K562 (cell line): ENCODE measurements around the gene CCNQ. TPM values are rescaled to one million over a fixed set of nuclear protein-coding genes. Genes with fewer than 3 reads are reported as not detected.
A peak's percentile ranks its signal among the peaks of the same experiment; 100 is the strongest.

Experiments
- ARID2 ChIP-seq: fragments of 450-650 bp; IDR thresholded peaks from 2 replicates; pipeline ENCODE4 v1.6.1; 2017; ENCODE audit warnings: antibody characterized with exemption, mild to moderate bottlenecking
- ATF7 ChIP-seq: fragments of 450-650 bp; IDR thresholded peaks from 2 replicates; pipeline ENCODE4 v1.7.1; 2014; ENCODE audit warnings: mild to moderate bottlenecking, moderate library complexity
- CBFB ChIP-seq: sonication (generic); formaldehyde crosslinking; IDR thresholded peaks from 2 replicates; pipeline ENCODE4 v1.4.0; 2020; ENCODE audit warnings: mild to moderate bottlenecking, missing genetic modification reagents
- CREM ChIP-seq: IDR thresholded peaks from 2 replicates; pipeline ENCODE4 v1.6.1; 2014; ENCODE audit warnings: antibody characterized with exemption, low read depth
- ELF1 ChIP-seq: fragments of 200-800 bp; sonication (Bioruptor generic); IDR thresholded peaks from 2 replicates; pipeline ENCODE4 v1.6.1; 2016; ENCODE audit warnings: missing genetic modification characterization, missing compliant biosample characterization
- GABPB1 ChIP-seq: sonication (generic); formaldehyde crosslinking; IDR thresholded peaks from 2 replicates; pipeline ENCODE4 v1.8.0; 2022; ENCODE audit warnings: mild to moderate bottlenecking, missing genetic modification reagents
- HDAC6 ChIP-seq: IDR thresholded peaks from 2 replicates; pipeline ENCODE4 v1.6.1; 2012; ENCODE audit warnings: low read depth, mild to moderate bottlenecking, control low read depth, inconsistent platforms, low read length, moderate library complexity
- RFX7 ChIP-seq: fragments of 250-450 bp; sonication (Bioruptor Pico); IDR thresholded peaks from 2 replicates; pipeline ENCODE4 v1.5.1; 2021; ENCODE audit warnings: mild to moderate bottlenecking
- TRIM24 ChIP-seq, 2 experiments: fragments of 450-650 bp; IDR thresholded peaks; 2 replicates each; pipeline ENCODE4 v1.6.1; 2016
- XRCC5 ChIP-seq: fragments of 200-400 bp; formaldehyde crosslinking; IDR thresholded peaks from 2 replicates; pipeline ENCODE4 v1.6.1; 2017; ENCODE audit warnings: low read depth, mild to moderate bottlenecking, low read length
- YY1 ChIP-seq, 3 experiments: IDR thresholded peaks; 2 replicates each; pipeline ENCODE4 v1.6.1; 2011; ENCODE audit warnings: low read length in 2 of 3, mild to moderate bottlenecking in 2 of 3, moderate library complexity in 2 of 3, borderline replicate concordance in 1 of 3, control low read depth in 1 of 3, low read depth in 1 of 3; ENCODE audit not compliant: insufficient read depth in 3 of 3, insufficient replicate concordance in 2 of 3, control insufficient read depth in 1 of 3, insufficient read length in 1 of 3; ENCODE audit errors: extremely low read depth in 1 of 3
- polyA plus RNA-seq, 8 experiments: library from polyadenylated mRNA; depleted of rRNA in 4 of 8; stranded (reverse) in 5 of 8; unstranded in 3 of 8; fragments of >200 nt; fragmentation: Nextera tagmentation in 2 of 8; fragmentation: Illumina TruSeq in 1 of 8; extraction: Ambion mirVana in 2 of 8; extraction: Trizol in 1 of 8; gene quantifications; 2 replicates each; pipeline versions ENCODE4 v1.2.1 to v1.2.3, GENCODE V29; 2011 to 2014; ENCODE audit warnings: inconsistent platforms in 1 of 8, missing spikeins in 1 of 8
- total RNA-seq, 7 experiments: library from RNA; depleted of rRNA in 6 of 7; stranded (reverse); fragments of >200 nt in 6 of 7; fragmentation: Illumina TruSeq in 2 of 7; extraction: Trizol in 2 of 7; gene quantifications; 2 replicates each; pipeline versions ENCODE4 v1.2.1 to v1.2.3, GENCODE V29; 2011 to 2021; ENCODE audit warnings: low replicate concordance in 1 of 7
- TF ChIP-seq, protein P1 (sequence below), 3 experiments: IDR thresholded peaks in 2 of 3; conservative IDR thresholded peaks in 1 of 3; 2 replicates each; pipeline ENCODE4 v1.5.1; 2011 to 2012; ENCODE audit warnings: low read length in 3 of 3, mild to moderate bottlenecking in 3 of 3, control low read depth in 2 of 3, improper control_type of control experiment in 1 of 3, inconsistent platforms in 1 of 3, low read depth in 1 of 3, mixed read lengths in 1 of 3, moderate library complexity in 1 of 3; ENCODE audit not compliant: insufficient read depth in 2 of 3
- TF ChIP-seq, protein P2 (sequence below): fragments of 200-800 bp; sonication (Bioruptor generic); IDR thresholded peaks from 2 replicates; pipeline ENCODE4 v1.6.1; 2017; ENCODE audit warnings: missing genetic modification characterization, missing compliant biosample characterization

Gene CCNQ
- total and polyA plus RNA-seq, 9 of the 15 experiments (the other 6 are each of a cell fraction or from before 2014, with no cell fraction given) = 0.92 to 53.8 (median 25.3) TPM

DNA sequence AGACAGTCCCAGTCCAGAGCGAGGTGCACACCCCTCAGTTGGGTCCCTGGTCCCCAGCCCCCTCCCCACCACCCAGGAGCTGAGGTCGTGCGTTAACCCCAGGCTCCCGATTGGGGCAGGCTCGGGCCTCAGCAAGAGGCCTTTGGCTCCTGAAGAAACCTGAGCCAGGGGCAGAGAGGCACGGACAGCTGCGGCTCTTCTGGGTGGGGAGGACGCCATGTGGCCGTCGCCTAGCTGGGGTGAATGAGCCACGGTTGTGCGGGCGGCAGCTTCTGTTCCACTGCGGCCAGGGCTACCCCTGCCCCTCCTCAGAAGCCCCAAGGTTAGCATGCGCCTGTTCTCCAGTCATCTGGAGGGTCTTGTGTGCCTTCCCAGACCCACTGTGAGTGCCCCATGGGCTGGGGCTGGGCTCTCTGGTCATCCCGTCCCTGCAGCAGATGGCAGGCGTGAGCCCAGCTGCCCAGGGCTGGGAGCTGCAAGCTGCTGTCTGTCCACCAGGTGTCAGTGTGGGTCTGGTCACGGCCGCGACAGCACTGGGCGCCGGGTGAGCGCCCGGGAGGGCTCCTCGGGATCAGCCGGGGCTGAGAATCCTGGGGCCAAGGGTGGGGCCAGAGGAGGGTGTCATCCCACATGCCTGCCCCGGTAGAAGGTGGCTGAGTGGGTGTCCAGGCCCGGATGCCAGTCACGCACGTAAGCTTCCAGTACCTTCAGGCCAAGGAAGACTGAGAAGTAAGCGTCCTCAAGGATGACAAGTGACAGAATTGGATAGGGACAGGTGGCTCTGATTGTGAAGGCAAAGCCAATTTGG lies 59.6 kb downstream of the CCNQ start (continued):
- TF ChIP-seq, protein P1, sequence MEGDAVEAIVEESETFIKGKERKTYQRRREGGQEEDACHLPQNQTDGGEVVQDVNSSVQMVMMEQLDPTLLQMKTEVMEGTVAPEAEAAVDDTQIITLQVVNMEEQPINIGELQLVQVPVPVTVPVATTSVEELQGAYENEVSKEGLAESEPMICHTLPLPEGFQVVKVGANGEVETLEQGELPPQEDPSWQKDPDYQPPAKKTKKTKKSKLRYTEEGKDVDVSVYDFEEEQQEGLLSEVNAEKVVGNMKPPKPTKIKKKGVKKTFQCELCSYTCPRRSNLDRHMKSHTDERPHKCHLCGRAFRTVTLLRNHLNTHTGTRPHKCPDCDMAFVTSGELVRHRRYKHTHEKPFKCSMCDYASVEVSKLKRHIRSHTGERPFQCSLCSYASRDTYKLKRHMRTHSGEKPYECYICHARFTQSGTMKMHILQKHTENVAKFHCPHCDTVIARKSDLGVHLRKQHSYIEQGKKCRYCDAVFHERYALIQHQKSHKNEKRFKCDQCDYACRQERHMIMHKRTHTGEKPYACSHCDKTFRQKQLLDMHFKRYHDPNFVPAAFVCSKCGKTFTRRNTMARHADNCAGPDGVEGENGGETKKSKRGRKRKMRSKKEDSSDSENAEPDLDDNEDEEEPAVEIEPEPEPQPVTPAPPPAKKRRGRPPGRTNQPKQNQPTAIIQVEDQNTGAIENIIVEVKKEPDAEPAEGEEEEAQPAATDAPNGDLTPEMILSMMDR (IDR thresholded peaks at IDR 0.05 in 2 of 3, conservative IDR thresholded peaks at IDR 0.05 in 1 of 3; ENCODE audit: insufficient read depth in 2 of 3, low read depth in 1 of 3, low read length in 3 of 3) = peak; percentile 94 to 99 (median 99)
- TF ChIP-seq HDAC6 (no peak), TRIM24 (IDR thresholded peaks at IDR 0.05) (no peak), ATF7 (0 out of 2 replicates have a peak, but pooled peaks have one; percentile 27), CREM (0 out of 2 replicates have a peak, but pooled peaks have one; percentile 45), ELF1 (tag) (no peak), RFX7 (CRISPR knock-in tag) (no peak), ARID2 (peak; percentile 48; the same call in 1 of the 2 replicates), GABPB1 (CRISPR knock-in tag) (0 out of 2 replicates have a peak, but pooled peaks have one; percentile 43), CBFB (CRISPR knock-in tag) (0 out of 2 replicates have a peak, but pooled peaks have one; percentile 17), YY1 (IDR thresholded peaks at IDR 0.05; ENCODE audit: borderline replicate concordance in 1 of 3, control insufficient read depth in 1 of 3, extremely low read depth in 1 of 3, insufficient read depth in 3 of 3, insufficient read length in 1 of 3, insufficient replicate concordance in 2 of 3, low read depth in 1 of 3, low read length in 2 of 3) (peak in 1 of 3 experiments; percentile 35), XRCC5 (peak; percentile 30; the same call in 1 of the 2 replicates)
- TF ChIP-seq, protein P2, sequence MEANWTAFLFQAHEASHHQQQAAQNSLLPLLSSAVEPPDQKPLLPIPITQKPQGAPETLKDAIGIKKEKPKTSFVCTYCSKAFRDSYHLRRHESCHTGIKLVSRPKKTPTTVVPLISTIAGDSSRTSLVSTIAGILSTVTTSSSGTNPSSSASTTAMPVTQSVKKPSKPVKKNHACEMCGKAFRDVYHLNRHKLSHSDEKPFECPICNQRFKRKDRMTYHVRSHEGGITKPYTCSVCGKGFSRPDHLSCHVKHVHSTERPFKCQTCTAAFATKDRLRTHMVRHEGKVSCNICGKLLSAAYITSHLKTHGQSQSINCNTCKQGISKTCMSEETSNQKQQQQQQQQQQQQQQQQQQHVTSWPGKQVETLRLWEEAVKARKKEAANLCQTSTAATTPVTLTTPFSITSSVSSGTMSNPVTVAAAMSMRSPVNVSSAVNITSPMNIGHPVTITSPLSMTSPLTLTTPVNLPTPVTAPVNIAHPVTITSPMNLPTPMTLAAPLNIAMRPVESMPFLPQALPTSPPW (CRISPR knock-in tag) = peak; percentile 21; the same call in 1 of the 2 replicates
